Fibroblast of upper back skin (primary cell): ENCODE data around the gene FAM180A.
"Not testable (repeated sequence)": the region's sequence is repeated elsewhere in the genome, so short reads cannot be mapped to it uniquely, and the experiment has no call there.

ENCODE experiments used
- DNase-seq: peaks from one replicate; pipeline ENCODE4 v3.0.0-alpha.2; 2013

Gene FAM180A

DNA sequence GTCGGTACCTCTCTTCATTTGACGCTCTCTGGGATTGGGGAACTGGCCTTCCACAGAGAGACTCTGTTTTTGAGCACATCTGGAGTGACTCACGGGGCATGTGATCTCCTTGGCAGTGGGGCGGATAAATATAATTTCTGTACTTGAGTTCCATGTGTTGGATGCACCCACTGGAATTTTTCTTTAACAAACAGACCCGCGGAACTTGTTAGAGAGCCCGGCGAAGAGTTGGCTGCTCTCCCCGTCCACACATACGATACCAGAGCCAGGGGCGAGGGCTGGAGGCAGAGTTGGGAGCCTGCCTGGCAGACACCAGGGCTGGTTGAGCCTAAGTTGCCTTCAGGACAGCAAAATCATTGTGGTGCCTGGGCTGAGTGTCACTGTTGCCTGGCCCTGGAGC lies at the start of gene FAM180A:
TSS of gene FAM180A (minus strand) at position 44 of the 400 bp plus-strand sequence. CDS start 233 bp downstream, outside the sequence.
- DNase-seq: peak; percentile 85

DNA sequence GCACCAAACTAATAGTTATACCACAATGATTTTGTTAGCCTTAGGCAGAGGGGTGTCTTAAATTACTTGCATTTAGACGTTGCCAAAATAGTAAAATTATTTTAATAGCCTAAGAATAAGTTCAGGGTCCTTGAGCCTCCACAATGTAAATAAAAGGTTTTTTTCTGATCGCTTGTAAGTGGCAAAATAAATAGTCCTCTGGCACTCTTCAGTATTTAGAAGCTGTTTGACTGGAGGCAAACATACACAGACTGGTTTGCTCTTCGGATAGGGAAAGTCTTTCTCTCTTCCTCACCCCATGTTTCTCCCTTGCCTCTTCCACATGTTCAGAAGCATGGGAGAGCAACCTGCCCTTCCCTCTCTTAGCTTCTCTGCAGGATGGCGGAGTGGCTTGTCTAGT lies 49.5 kb upstream of the FAM180A start:
- no peak for DNase-seq

DNA sequence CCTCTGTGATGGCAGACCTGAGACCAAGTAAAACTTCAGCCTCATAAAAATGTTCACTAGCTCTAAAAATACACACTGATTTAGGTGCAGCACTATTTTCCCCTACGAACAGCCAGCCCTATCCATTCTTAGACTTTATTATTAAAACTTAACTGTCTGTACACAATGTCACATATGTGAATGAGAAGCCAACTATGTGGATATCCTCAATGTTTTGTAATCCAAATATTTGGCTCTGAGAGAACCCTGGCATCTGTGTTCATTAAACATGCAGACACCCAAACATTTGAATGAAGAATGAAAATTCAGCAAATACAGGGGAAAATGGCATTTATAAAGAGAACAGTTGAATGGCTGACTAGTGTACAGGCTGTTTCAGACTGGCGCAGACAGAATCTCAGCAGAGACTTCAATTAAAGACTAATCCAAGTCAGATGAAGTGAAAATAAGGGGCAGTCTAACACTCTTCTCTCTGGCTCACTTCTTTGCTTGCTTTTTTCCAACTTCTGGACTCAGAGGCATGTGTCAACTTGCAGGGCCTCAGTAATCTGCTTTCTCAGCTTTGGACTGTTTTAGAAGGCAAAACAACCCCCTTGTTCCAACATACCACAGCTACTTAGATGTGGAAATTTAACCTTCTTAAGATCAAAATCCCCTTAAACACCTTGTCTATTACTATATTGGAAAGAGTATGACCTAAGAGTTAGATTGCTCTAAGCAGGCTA lies 47.4 kb upstream of the FAM180A start:
- DNase-seq: no peak

DNA sequence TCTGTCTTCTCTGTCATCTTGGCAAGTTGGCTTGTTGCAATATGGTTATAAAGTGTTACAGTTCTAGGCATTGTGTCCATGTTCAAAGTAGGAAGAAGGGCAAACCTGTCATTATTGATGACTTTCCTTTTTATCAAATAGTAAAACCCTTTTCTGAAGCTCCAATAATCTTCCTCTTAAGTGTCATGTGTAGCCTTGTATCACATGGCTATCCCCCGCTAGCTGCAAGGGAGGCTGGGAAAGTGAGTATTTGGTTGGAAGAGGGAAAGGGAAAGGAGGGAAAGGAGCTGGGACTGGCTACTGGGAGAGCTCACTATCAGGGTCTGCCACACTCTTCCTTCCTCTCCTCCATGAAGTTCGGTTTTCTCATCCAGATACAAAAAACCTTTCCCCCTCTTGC lies 45.2 kb upstream of the FAM180A start:
- no peak for DNase-seq

DNA sequence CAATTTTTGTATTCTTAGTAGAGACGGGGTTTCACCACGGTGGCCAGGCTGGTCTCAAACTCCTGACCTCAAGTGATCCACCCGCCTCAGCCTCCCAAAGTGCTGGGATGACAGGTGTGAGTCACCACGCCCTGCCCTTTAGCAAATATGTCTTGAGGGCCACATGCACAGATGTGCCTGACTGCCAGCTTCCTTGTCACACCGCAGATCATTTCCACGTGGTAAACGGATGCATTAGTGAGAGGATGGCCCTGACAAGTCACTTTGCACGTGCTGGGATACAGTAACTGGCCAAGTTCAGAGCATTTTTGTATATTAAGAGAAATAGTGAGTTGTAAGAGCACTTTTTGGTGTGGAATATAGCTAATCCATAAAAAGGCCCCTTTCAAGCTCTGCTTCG lies 44.3 kb upstream of the FAM180A start:
- DNase-seq: no peak

DNA sequence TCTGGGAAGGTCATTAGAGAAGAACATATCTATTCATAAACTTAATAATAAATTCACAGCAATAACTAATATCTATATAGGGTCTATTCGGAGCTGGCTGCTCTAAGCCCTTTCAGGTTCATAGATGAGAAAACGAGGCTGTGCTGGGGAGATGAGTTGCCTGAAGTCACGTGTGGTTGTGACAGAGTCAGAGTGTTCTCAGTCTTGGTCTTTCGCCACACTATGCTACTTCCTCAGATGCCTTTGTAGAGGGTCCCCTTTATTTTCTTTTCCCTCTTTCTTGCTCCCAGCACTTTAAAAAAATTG lies 43.7 kb upstream of the FAM180A start:
- DNase-seq: no peak

DNA sequence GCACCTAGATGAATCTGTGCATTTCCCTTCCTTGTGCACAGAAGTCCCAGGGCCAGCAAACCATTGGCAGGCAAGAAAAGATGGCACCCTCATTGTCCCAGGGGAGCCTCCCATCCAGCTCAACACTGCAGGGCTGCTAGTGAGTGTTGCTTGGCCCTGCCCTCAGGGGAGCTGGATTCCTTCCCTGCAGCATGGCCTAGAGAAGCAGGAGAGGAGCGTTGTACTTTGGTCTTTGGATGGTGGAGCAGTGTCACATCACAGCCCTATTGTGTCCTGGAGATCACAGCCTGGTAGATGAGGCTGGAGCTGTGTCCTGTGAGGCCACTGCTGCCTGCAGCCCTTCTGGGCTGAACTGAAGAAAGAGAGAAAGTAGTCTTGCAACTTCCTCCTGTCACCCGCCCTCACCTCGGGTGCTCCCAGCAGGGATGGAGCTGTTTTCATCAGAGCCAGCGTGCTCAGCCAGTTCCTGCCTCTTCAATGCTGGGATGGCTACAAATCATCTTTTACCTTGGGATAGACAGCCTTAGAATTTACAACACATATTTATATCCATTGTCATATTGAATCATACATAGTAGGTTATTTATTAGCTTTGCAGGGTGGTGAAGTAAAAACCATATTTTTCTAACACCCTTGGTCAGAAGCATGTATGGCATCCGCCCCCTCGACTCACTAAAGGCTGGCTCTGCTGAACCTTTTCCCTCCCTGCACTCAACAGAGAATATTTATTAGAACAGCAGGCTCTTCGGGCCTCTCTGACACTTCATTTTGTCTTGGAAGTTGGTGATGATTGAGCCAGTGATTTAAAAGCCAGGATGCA lies 43.1 kb upstream of the FAM180A start:
- peak; percentile 36 for DNase-seq

DNA sequence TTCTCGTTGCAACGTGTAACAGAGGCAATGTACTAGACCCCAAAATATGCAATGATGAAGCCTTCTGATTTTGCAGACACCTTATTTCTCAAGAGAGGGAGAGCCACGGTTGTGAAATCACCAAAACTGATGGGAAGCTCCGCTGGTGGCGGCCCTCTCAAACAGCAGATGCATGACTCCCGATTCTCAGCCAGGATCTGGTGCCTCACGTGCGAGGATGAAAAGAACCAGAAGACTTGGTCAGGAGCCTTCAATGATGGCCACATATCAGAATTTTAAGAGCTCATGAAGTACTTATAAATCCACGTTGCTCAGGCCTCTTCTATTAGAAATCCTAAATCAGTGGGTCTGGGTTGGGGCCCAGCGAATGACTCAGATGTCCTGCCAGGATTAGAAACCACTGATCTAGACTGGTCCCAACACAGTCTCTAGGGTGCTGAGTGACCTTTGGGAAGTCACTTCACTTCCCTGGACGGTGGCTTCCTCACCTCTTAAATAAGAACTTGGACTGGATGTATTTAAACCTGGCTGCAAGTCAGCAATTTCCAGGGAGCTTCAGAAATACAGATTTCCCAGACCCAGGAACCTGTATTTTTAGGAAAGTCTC lies 41.9 kb upstream of the FAM180A start:
- no peak for DNase-seq

DNA sequence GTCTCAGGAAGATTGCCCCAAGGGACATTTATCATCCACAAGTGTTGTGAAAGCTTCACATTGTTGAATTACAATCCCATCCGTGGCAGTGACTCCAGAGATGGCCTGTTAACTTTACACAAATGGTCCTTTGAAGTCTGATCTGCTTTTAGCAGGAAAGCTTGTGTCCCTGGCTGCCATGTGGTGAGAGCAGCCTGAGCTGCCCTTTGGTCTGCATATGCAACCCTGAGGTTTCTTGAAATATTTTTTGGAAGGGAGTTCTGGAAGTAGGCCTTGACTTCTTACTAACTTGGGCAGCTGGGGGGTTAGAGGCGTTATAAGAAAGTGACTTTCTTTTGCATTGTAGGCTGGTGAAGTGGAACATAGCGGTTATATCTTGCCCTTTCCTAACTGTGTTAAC lies 41.3 kb upstream of the FAM180A start:
- DNase-seq: no peak

DNA sequence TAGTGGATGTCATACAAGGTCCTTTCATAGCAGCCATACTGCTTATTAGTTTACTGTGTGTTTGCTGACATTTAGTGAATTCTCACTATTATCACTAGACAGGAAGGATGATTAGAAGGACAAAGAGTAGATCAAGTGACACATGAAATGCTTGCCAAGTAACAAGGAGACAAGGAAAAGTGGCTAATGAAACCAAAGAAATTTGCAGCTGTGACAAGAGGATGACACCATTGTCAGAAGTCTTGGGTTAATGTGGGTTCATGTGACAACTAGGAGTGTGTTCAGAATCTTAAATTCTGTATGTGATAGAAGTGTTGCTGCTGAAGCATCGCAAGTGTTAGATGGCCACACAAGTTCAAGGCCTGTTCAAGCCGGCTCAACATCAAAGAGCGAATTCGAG lies 40.8 kb upstream of the FAM180A start:
- DNase-seq: no peak

DNA sequence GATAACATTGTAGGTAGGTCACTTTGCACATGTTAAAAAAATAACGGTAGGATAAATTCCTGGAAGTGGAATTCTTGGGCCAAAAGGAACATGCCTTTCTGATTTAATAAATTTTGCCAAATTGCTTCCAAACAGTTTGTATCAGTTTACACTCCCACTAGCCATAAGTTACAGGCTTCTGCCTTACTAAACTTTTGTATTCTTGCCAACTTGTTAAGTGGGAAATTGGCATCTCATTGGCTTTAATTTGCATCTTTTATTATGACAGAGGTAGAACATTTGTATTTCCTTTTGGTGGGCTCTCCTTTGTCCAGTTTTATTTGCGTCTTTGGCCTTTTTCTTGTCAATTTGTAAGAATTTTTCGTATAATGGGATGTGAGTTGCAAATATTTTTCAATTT lies 38.3 kb upstream of the FAM180A start:
- no peak for DNase-seq

DNA sequence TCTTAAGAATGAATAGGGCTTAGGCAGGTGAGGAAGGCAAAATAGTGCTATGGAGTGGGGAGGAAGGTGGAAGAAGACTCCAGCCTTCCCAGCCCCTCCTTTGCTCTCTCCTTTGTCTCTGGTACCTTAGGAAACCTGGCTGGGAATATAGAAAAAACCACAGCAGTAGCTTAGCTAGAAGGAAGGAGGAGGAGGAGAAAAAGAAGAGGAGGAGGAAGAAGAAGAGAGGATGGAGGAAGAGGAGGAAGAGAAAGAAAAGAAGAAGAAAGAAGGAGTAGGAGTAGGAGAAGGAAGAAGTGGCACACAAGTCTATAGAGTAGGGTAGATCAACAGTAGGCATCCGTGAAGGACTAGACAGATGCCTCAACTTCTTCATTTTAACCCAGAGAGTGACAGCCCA lies 36.5 kb upstream of the FAM180A start:
- no peak for DNase-seq

DNA sequence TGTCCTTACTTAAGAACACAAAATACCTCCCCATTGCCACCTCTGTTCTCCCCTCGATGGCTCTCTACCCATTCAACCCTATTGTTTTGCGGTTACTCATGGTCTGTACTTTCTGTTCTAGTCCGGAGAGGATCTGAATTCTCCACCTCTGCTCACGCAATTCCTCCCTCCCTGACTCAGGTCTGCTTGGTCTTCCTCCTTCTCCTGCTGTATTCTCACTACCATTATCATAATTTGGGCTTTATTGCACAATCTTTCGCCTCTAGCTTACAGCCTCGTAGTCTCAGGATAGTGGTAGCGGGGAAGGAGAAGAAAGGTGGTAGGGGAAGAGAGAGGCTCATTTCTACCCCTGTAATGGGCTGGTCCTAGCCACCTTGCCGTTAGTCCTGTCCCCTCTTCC lies 35.4 kb upstream of the FAM180A start:
- DNase-seq: no peak

DNA sequence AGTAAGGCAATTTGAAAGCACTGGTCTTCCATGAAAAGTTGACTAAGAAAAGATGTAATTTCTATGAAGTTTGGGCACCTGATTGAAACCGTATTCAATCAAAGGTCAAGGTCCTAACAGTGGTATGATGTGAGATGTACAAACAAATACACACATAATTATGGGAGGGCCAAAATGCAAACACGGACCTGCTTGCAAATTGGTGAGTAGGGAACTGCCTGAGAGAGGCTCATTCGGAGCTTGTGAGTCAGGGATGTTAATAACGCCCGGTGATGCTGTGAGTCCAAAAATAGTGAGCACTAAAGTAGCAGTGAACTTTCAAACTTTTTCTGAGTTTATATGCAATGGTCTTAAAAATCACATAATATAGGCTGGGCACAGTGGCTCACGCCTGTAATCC lies 34.2 kb upstream of the FAM180A start:
- DNase-seq: no peak

DNA sequence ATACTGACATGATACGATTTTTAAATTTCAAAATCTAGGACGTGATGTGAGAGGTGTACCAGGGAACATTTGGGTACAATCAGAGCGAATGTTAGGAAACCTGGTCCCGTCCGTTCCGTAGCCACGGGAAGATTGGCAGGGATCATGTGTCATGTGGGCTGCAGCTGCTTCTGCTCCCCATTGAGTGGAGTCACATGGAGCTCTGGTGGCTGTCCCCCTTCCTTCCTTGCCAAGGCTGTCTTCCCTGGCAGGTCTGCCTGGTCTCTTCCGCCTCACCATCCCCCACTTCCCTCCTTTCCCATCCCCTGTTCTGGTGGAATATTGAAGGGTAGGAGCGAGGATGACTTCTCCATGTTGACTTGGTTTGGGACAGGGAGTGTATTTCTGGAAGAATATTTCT lies 33.8 kb upstream of the FAM180A start:
- no peak for DNase-seq

DNA sequence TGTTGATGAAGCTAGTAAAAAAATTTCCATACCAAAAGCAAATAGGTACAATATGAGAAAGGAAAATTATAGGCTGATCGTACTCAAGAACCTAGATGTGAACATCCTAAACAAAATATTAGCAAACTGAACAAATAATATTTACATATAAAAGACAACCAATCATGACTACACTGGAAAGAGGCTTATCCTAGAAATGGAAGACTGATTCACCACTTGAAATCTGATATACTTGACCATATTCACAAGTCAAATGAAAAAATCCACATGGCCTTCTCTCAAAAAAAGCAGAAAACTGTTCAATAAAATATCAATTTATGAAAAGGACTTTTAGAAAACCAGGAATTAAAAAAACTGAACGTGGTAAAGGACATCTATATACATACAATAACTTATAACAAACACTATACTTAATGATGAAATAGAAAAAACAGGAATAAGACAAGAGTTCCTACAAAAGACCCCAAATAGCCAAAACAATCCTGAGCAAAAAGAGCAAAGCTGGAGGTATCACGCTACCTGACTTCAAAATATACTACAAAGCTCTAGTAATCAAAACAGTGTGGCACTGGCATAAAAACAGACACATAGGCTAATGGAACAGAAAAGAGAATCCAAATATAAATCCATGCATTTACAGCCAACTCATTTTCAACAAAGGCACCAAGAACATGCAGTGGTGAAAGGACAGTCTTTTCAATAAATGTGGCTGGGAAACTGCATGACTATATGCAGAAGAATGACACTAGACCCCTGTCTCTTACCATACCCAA lies 29.2 kb upstream of the FAM180A start:
- no peak for DNase-seq

DNA sequence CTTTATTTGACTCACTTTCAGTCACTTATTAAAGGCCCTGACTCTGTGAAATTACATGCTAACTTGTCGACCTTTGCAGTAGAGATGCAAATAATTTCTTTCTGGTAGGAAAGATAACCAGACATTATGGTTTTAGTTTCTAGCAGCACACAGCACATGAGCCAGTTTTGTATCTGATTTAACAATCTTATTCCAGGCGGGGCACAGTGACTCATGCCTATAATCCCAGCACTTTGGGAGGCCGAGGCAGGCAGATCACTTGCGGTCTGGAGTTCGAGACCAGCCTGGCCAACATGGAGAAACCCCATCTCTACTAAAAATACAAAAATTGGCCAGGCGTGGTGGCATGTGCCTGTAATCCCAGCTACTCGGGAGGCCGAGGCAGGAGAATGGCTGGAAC lies 27.3 kb upstream of the FAM180A start:
- DNase-seq: not testable (repeated sequence)

DNA sequence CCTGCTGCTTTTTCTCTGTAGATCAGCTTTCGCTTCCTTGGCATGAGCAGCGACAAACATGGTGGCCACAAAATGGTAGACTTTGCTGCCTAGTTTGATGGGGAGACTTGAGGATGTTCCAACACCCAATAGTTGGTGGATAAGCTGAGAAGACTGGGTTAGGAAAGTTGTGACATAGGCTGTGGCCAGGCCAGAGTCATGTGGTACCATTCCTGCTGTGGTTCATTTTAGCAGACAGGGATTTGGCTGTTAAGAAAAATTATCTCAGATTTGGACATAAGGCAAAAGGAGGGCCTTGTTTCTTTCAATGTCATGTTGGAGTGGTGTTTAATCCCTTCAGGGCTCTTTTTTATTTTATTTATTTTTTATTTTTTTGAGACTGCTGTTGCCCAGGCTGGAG lies 26.6 kb upstream of the FAM180A start:
- DNase-seq: no peak

DNA sequence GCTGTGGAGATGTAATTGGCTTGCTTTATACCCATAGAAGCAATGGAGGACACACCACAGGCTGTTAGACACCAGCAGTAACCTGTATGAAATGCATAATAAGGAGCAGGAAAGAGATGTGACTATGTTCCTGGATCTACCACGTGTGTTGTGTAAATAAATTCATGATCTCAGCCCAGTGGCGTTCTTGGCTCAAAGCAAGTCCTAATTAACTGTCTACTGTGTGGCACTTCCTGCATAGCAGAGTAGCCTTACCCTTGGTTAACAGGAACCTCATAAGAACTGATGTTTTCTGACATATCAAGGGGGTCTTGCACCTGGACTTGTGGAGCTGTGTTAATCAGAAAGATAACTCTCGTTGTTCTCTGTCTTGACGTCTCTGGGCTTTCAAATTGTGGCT lies 25.7 kb upstream of the FAM180A start:
- peak; percentile 63 for DNase-seq

DNA sequence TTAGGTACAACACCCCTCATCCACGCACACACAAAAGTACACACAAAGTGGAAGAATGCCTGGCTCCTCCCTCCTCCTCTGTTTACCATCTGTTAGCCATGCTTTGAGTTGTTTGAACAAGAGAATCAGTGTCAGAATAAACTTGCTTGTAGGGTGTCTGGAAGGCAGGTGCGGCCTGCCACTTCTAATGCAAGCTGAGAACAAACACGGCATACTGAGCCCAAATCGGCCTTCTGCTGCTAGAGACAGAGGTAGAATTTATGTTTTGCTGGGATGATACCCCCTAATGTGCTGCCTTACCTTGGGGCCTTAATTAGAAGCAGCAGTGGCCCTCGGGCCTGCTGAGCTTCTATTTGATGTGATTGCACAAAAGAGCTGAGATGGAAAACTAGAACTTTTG lies 24.9 kb upstream of the FAM180A start:
- no peak for DNase-seq

DNA sequence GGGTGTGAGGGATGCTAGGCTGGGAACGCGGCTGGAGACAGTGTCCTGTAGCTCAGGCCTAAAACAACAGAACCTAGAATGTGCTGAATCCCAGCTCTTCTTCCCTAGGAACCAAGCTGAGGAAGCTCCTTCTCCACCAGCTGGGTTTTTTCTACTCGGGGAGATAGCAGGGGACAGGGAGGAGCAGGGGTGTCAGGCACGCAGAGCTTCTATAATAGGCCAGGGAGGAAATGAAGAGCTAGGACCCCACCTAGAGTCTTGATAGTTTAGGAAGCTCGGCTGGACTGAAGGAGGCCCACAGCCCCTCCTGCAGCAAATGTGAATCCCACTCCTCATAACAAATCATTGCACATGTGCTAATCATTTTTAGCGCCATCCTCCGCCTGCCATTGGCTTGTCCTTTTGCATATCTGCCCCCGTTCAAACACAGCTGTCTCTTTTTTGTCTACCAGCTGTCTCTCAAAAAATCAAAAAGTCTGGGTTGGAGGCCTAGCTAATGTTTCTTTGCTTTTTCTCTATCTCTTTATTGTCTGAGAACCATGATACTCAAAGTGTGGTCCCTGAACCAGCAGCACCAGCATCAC lies 24.1 kb upstream of the FAM180A start:
- DNase-seq: peak; percentile 48

DNA sequence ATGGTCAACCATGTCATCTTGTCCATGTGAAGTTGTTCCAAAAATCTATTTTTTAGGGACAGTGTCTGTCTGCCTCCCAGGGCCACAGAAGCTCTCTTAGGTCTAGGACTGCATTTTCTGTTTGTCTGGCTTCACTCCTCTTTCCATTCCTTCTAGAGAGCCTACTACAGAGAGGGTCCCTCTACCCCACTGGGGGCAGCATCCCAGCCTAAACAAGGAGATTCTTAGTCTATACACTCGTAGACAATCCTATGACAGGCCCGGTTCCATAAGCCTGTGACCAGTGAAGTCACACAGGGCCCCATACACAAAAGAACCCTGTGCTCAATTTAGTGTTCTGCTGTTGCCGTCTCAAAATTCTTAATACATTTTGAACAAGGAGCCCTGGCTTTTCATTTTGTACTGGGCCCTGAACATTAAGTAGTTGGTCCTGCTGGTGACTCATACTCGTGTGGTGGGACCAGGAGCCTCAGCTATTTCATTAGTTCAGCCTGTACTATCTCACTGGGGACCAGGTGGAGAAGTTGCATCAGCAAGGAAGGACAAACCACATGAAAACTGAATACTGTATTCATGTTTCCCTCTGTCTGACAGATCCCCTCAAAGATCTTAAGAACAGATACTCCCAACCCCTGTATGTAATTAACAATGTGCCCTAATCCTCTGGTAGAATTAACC lies 23.5 kb upstream of the FAM180A start:
- peak; percentile 91 for DNase-seq

DNA sequence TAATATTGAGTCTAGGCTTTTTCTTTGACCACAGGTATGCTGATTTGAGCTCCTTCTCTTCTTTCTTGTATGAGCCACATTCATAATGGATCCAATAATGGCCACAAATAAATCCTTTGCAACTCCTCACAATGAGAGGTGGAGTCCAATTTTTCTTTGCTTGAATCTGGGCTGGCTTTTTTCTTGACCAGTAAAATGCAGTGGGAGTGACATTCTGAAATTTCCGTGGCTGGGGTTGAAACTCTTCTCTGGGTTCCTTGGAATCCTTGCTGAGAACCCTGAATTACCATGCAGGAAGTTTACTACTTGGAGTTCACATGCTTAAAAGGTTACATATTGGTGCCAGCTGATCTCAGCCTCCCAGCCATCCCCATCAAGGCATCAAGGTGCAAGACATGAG lies 22.4 kb upstream of the FAM180A start:
- peak; percentile 50 for DNase-seq
